Measurements from ENCODE around the gene RALGPS1.

- TF ChIP-seq CTCF (IDR thresholded peaks at IDR 0.05 in 4 of 5, conservative IDR thresholded peaks at IDR 0.05 in 1 of 5) (no peak), POLR2A (IDR thresholded peaks at IDR 0.05) (no peak)
These were observed 215.1 kb downstream of the RALGPS1 start for GRCh38 chr9:127129718-127130085.

All from gastrocnemius medialis (tissue), 4 donors.